HCT116 (cell line): ENCODE results near the gene KLK6. TPM values are rescaled to one million over a fixed set of nuclear protein-coding genes. Genes with fewer than 3 reads are reported as not detected.

Experiments used
- ATAC-seq: fragments of 200-7000 bp; cut with Tn5 transposase; 2 replicates; pipeline ENCODE4 v1.9.1; 2020; ENCODE audit warnings: mild to moderate bottlenecking, moderate library complexity
- BruUV-seq: library from RNA; stranded (reverse); fragments of 400-500 nt; replicated peaks from 2 replicates; lab custom pipeline; 2021; lab: Mats Ljungman, UMichigan
- CTCF ChIA-PET: fragments of 300-600 bp; sonication (Branson Sonifier 250); formaldehyde crosslinking; loops from one replicate; lab custom pipeline; 2021; ENCODE audit warnings: antibody characterized with exemption; lab: Charles Lee
- POLR2A ChIA-PET: fragments of 300-600, 350-600 bp; sonication (Branson Sonifier 250); formaldehyde crosslinking; loops from one replicate; lab custom pipeline; 2021; ENCODE audit warnings: antibody characterized with exemption; lab: Charles Lee
- RAD21 ChIA-PET, 2 experiments: fragments of 300-600 bp; sonication (Branson Sonifier 250); formaldehyde crosslinking; loops; one replicate each; lab custom pipeline; 2023; ENCODE audit warnings: low total read pairs in 2 of 2; ENCODE audit not compliant: uncharacterized antibody in 2 of 2, unreplicated experiment in 2 of 2, low non-redundant PET in 1 of 2; lab: Charles Lee
- DNase-seq: peaks from one replicate; pipeline ENCODE4 v3.0.0-alpha.2; 2010; ENCODE audit warnings: low read depth, low spot score
- H2AFZ ChIP-seq: fragments of 200-600 bp; shearing (Covaris generic), sonication (generic); 2 replicates; pipeline ENCODE4 v1.6.1; 2017; ENCODE audit warnings: low read depth, mixed run types, mixed read lengths, antibody characterized with exemption, low read length; ENCODE audit not compliant: poor library complexity, severe bottlenecking
- H3K27ac ChIP-seq: 2 replicates; pipeline ENCODE4 v1.5.1; 2012; ENCODE audit warnings: low read depth, low read length
- H3K27me3 ChIP-seq: fragments of 200-600 bp; sonication (generic); 2 replicates; pipeline ENCODE4 v1.6.1; 2016; ENCODE audit warnings: mixed run types, low read length, mixed read lengths; ENCODE audit not compliant: insufficient read depth
- H3K36me3 ChIP-seq, 2 experiments: fragments of 200-500 bp in 1 of 2; fragments of 200-600 bp in 1 of 2; sonication (Bioruptor generic) in 1 of 2; sonication (generic) in 1 of 2; 2 replicates each; pipeline versions ENCODE4 v1.5.1 to v1.6.1; 2014 to 2016; ENCODE audit warnings: low read length in 2 of 2, inconsistent platforms in 1 of 2, mixed read lengths in 1 of 2, mixed run types in 1 of 2; ENCODE audit not compliant: insufficient read depth in 2 of 2, control insufficient read depth in 1 of 2
- H3K4me1 ChIP-seq, 2 experiments: fragments of 200-600 bp in 1 of 2; sonication (generic) in 1 of 2; 2 replicates each; pipeline versions ENCODE4 v1.5.1 to v1.6.1; 2012 to 2017; ENCODE audit warnings: low read length in 2 of 2, inconsistent platforms in 1 of 2, mild to moderate bottlenecking in 1 of 2, mixed read lengths in 1 of 2, mixed run types in 1 of 2, moderate library complexity in 1 of 2; ENCODE audit not compliant: insufficient read depth in 2 of 2, control insufficient read depth in 1 of 2
- H3K4me2 ChIP-seq: fragments of 200-600 bp; sonication (generic); 2 replicates; pipeline ENCODE4 v1.6.1; 2017; ENCODE audit warnings: mixed run types, low read length, mixed read lengths
- H3K4me3 ChIP-seq, 2 experiments: fragments of 200-600 bp in 1 of 2; sonication (generic) in 1 of 2; replicated peaks in 1 of 2; 2 replicates each; pipeline ENCODE4 v1.5.1; 2011 to 2016; ENCODE audit warnings: low read length in 2 of 2, control low read depth in 1 of 2, low read depth in 1 of 2, mild to moderate bottlenecking in 1 of 2, mixed read lengths in 1 of 2, mixed run types in 1 of 2
- H3K79me2 ChIP-seq: fragments of 200-600 bp; sonication (generic); 2 replicates; pipeline ENCODE4 v1.6.1; 2017; ENCODE audit warnings: mild to moderate bottlenecking, mixed run types, low read length, moderate library complexity, mixed read lengths; ENCODE audit not compliant: insufficient read depth
- H3K9ac ChIP-seq: fragments of 200-600 bp; sonication (generic); 2 replicates; pipeline ENCODE4 v1.6.1; 2016; ENCODE audit warnings: low read length, mixed read lengths
- H3K9me2 ChIP-seq: fragments of 200-600 bp; sonication (generic), shearing (Covaris generic); 2 replicates; pipeline ENCODE4 v1.6.1; 2017; ENCODE audit warnings: mixed run types, mild to moderate bottlenecking, moderate library complexity; ENCODE audit not compliant: insufficient read depth
- H3K9me3 ChIP-seq, 2 experiments: fragments of 200-500 bp in 1 of 2; fragments of 200-600 bp in 1 of 2; sonication (Bioruptor generic) in 1 of 2; sonication (generic) in 1 of 2; 2 replicates each; pipeline ENCODE4 v1.6.1; 2014 to 2017; ENCODE audit warnings: low read length in 2 of 2, mixed read lengths in 2 of 2, inconsistent platforms in 1 of 2, low read depth in 1 of 2, mild to moderate bottlenecking in 1 of 2, mixed run types in 1 of 2, moderate library complexity in 1 of 2; ENCODE audit not compliant: control insufficient read depth in 1 of 2, insufficient read depth in 1 of 2
- H4K20me1 ChIP-seq: fragments of 200-600 bp; sonication (generic), shearing (Covaris generic); 2 replicates; pipeline ENCODE4 v1.6.1; 2017; ENCODE audit warnings: mixed run types, mild to moderate bottlenecking, moderate library complexity; ENCODE audit not compliant: insufficient read depth
- CBX3 ChIP-seq: IDR thresholded peaks from 2 replicates; pipeline ENCODE4 v1.6.1; 2012; ENCODE audit warnings: low read depth
- CTCF ChIP-seq, 3 experiments: fragments of 200-600 bp in 1 of 3; sonication (generic) in 1 of 3; IDR thresholded peaks in 2 of 3; conservative IDR thresholded peaks in 1 of 3; 2 replicates each; pipeline ENCODE4 v1.5.1; 2012 to 2017; ENCODE audit warnings: low read depth in 2 of 3, low read length in 2 of 3, antibody characterized with exemption in 1 of 3, borderline replicate concordance in 1 of 3, control low read depth in 1 of 3, mild to moderate bottlenecking in 1 of 3, mixed read lengths in 1 of 3, mixed run types in 1 of 3, moderate library complexity in 1 of 3; ENCODE audit not compliant: insufficient read depth in 1 of 3
- ELF1 ChIP-seq: IDR thresholded peaks from 2 replicates; pipeline ENCODE4 v1.6.1; 2012; ENCODE audit warnings: low read depth, borderline replicate concordance
- EZH2phosphoT487 ChIP-seq: fragments of 200-600 bp; IDR thresholded peaks from 2 replicates; pipeline ENCODE4 v1.6.1; 2018; ENCODE audit warnings: antibody characterized with exemption, borderline replicate concordance
- JUND ChIP-seq: IDR thresholded peaks from 2 replicates; pipeline ENCODE4 v1.6.1; 2012
- YY1 ChIP-seq: IDR thresholded peaks from 2 replicates; pipeline ENCODE4 v1.6.1; 2011; ENCODE audit warnings: low read length, low read depth, moderate library complexity, mild to moderate bottlenecking; ENCODE audit not compliant: insufficient replicate concordance; ENCODE audit errors: extremely low read depth
- ZBTB33 ChIP-seq: IDR thresholded peaks from 2 replicates; pipeline ENCODE4 v1.6.1; 2011; ENCODE audit warnings: mild to moderate bottlenecking, low read length, moderate library complexity; ENCODE audit not compliant: insufficient replicate concordance; ENCODE audit errors: extremely low read depth
- ZNF274 ChIP-seq: fragments of 200-500 bp; sonication (Bioruptor generic); IDR thresholded peaks from 2 replicates; pipeline ENCODE4 v1.6.1; 2014; ENCODE audit warnings: mild to moderate bottlenecking, low read depth, low read length, inconsistent platforms
- intact Hi-C: fragments of 100-400 bp; cut with micrococcal nuclease; formaldehyde crosslinking; loops from 2 replicates; pipeline ENCODE4 v1.10.0; 2022
- total RNA-seq: library from RNA; stranded (reverse); gene quantifications from one replicate; pipeline ENCODE4 v1.2.1, GENCODE V29; 2021; ENCODE audit not compliant: unreplicated experiment
- TF ChIP-seq, protein P1 (sequence below): IDR thresholded peaks from 2 replicates; pipeline ENCODE4 v1.6.1; 2012; ENCODE audit warnings: low read depth
- TF ChIP-seq, protein P2 (sequence below): IDR thresholded peaks from 2 replicates; pipeline ENCODE4 v1.6.1; 2012

Gene KLK6
- total RNA-seq, 1 experiment from 2014 or later = 40.5 TPM

DNA sequence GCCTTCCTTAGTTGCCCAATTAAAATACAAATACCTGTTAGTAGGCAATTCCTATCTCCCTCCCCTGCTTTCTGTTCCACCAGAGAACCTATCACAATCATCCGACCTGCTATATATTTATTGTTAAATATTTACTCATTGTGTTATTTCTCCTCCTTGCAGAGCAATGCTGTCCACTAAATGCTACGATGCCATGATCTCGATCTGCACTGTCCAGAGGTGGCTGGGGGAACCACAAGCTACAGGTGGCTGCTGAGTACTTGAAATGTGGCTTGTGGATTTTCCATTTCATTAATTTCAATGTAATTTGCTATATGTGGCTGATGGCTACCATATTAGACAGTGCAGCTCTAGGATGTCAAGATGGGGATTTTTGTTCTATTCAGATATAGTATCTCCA lies 5.1 kb downstream of the KLK6 start:
- DNase-seq (no peak), ATAC-seq (no peak)
- H3K9me3 ChIP-seq = no peaks in the 10 kb centered on the region
- BruUV-seq = no TSS peak
- no peak overlapping the region for H3K9ac ChIP-seq
- H3K9me2 ChIP-seq = no peaks in the 10 kb centered on the region
- no peaks in the 10 kb centered on the region for H4K20me1 ChIP-seq
- peaks cover 24 to 46% of the 10 kb centered on the region in 2 experiments for H3K4me1 ChIP-seq
- TF ChIP-seq ZBTB33 (no peak), CTCF (IDR thresholded peaks at IDR 0.05 in 2 of 3, conservative IDR thresholded peaks at IDR 0.05 in 1 of 3; ENCODE audit: borderline replicate concordance in 1 of 3, insufficient read depth in 1 of 3, low read depth in 2 of 3, low read length in 2 of 3) (no peak), EZH2phosphoT487 (no peak), CBX3 (no peak), YY1 (no peak), ZNF274 (no peak), ELF1 (no peak), JUND (no peak)
- TF ChIP-seq, protein P1, sequence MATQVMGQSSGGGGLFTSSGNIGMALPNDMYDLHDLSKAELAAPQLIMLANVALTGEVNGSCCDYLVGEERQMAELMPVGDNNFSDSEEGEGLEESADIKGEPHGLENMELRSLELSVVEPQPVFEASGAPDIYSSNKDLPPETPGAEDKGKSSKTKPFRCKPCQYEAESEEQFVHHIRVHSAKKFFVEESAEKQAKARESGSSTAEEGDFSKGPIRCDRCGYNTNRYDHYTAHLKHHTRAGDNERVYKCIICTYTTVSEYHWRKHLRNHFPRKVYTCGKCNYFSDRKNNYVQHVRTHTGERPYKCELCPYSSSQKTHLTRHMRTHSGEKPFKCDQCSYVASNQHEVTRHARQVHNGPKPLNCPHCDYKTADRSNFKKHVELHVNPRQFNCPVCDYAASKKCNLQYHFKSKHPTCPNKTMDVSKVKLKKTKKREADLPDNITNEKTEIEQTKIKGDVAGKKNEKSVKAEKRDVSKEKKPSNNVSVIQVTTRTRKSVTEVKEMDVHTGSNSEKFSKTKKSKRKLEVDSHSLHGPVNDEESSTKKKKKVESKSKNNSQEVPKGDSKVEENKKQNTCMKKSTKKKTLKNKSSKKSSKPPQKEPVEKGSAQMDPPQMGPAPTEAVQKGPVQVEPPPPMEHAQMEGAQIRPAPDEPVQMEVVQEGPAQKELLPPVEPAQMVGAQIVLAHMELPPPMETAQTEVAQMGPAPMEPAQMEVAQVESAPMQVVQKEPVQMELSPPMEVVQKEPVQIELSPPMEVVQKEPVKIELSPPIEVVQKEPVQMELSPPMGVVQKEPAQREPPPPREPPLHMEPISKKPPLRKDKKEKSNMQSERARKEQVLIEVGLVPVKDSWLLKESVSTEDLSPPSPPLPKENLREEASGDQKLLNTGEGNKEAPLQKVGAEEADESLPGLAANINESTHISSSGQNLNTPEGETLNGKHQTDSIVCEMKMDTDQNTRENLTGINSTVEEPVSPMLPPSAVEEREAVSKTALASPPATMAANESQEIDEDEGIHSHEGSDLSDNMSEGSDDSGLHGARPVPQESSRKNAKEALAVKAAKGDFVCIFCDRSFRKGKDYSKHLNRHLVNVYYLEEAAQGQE = no peak
- TF ChIP-seq, protein P2, sequence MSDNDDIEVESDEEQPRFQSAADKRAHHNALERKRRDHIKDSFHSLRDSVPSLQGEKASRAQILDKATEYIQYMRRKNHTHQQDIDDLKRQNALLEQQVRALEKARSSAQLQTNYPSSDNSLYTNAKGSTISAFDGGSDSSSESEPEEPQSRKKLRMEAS = no peak
- H3K4me2 ChIP-seq = no peak overlapping the region
- H3K27me3 ChIP-seq = no peaks in the 10 kb centered on the region
- no peak overlapping the region for H3K27ac ChIP-seq
- ChIA-PET CTCF (no interaction called here), POLR2A (no interaction called here), RAD21 (no interaction called here)
- no peak overlapping the region for H2AFZ ChIP-seq
- H3K79me2 ChIP-seq = no peaks in the 10 kb centered on the region
- intact Hi-C loops = no loop called here
- no peak overlapping the region for H3K4me3 ChIP-seq
- H3K36me3 ChIP-seq = no peaks in the 10 kb centered on the region
